MM.1S (cell line): ENCODE results near the gene PEX14.

Experiments used
- DNase-seq: peaks from one replicate; pipeline ENCODE4 v3.0.0-alpha.2; 2015
- H2AFZ ChIP-seq: fragments of 300-600 bp; sonication (generic); 2 replicates; pipeline ENCODE4 v1.6.0; 2016; ENCODE audit warnings: antibody characterized with exemption, low read length
- H3F3A ChIP-seq: fragments of 300-600 bp; sonication (generic); 2 replicates; pipeline ENCODE4 v1.6.1; 2016; ENCODE audit warnings: mild to moderate bottlenecking, antibody characterized with exemption, low read length, moderate library complexity, mixed read lengths; ENCODE audit not compliant: insufficient read depth
- H3K27ac ChIP-seq: fragments of 300-600 bp; sonication (generic); 2 replicates; pipeline ENCODE4 v1.5.1; 2016; ENCODE audit warnings: mild to moderate bottlenecking, low read length
- H3K27me3 ChIP-seq: fragments of 300-600 bp; sonication (generic); replicated peaks from 2 replicates; pipeline ENCODE4 v1.6.0; 2016; ENCODE audit warnings: low read length; ENCODE audit not compliant: insufficient read depth
- H3K36me3 ChIP-seq: fragments of 300-600 bp; sonication (generic); replicated peaks from 2 replicates; pipeline ENCODE4 v1.6.1; 2016; ENCODE audit warnings: mild to moderate bottlenecking, low read length, mixed read lengths; ENCODE audit not compliant: insufficient read depth
- H3K4me1 ChIP-seq: fragments of 300-600 bp; sonication (generic); 2 replicates; pipeline ENCODE4 v1.6.1; 2016; ENCODE audit warnings: low read length, mixed read lengths
- H3K4me2 ChIP-seq: fragments of 300-600 bp; sonication (generic); 2 replicates; pipeline ENCODE4 v1.6.0; 2016; ENCODE audit warnings: low read depth, low read length
- H3K4me3 ChIP-seq: fragments of 300-600 bp; sonication (generic); 2 replicates; pipeline ENCODE4 v1.5.1; 2016; ENCODE audit warnings: low read length, mixed read lengths
- H3K79me2 ChIP-seq: fragments of 300-600 bp; sonication (generic); 2 replicates; pipeline ENCODE4 v1.6.1; 2016; ENCODE audit warnings: mixed run types, low read length, mixed read lengths
- H3K9ac ChIP-seq: fragments of 300-600 bp; sonication (generic); 2 replicates; pipeline ENCODE4 v1.6.1; 2016; ENCODE audit warnings: low read length, mixed read lengths
- H3K9me2 ChIP-seq: fragments of 300-600 bp; sonication (generic); replicated peaks from 2 replicates; pipeline ENCODE4 v1.6.1; 2016; ENCODE audit warnings: mild to moderate bottlenecking, low read length, mixed read lengths; ENCODE audit not compliant: insufficient read depth
- H3K9me3 ChIP-seq: fragments of 300-600 bp; sonication (generic); replicated peaks from 2 replicates; pipeline ENCODE4 v1.6.1; 2016; ENCODE audit warnings: mild to moderate bottlenecking, low read length, mixed read lengths; ENCODE audit not compliant: insufficient read depth
- H4K20me1 ChIP-seq: fragments of 300-600 bp; sonication (generic); 2 replicates; pipeline ENCODE4 v1.6.1; 2016; ENCODE audit warnings: mild to moderate bottlenecking, low read length, moderate library complexity, mixed read lengths; ENCODE audit not compliant: insufficient read depth
- CTCF ChIP-seq: fragments of 300-600 bp; sonication (generic); IDR thresholded peaks from 2 replicates; pipeline ENCODE4 v1.5.1; 2016; ENCODE audit warnings: antibody characterized with exemption, low read length, mixed read lengths
- EZH2 ChIP-seq: fragments of 300-600 bp; sonication (generic); optimal IDR thresholded peaks from 2 replicates; pipeline ENCODE3; 2017; ENCODE audit warnings: low read depth, mild to moderate bottlenecking, antibody characterized with exemption, low read length, mixed read lengths
- EZH2phosphoT487 ChIP-seq: fragments of 300-600 bp; sonication (generic); IDR thresholded peaks from 2 replicates; pipeline ENCODE4 v1.6.1; 2018; ENCODE audit warnings: antibody characterized with exemption, low read length

The PEX14 gene

DNA sequence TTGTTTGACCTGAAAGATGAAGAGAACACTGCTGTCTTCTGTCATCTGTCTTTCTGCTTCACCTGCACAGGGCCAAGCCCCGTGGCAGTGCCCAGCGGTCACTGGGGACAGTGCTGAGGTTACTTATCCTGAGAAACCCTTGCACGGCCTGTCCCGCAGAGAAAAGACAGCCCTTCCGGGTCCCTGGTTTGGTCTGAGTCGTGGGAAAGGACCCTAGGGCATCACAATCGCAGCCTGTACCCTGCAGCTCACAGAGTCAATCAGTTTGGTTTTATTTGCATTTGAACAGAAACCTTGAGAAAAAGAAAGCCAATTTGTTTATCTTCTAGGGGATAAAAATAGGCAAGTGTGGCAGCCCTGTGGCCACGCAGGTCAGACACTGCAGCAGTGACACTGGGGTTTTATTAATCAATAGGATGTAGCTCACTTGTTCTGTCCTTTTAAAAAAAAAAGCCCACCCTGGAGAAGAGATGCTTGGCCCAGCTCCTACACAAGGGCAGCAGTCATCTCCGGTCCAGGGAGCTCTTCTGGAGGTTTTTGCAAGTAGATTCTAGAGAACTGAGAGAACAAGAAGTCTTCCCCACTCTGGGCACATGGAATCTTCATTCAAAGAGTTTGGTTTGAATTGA, 120.0 kb downstream of the PEX14 start:
- no peak overlapping the region for H3K4me3 ChIP-seq

DNA sequence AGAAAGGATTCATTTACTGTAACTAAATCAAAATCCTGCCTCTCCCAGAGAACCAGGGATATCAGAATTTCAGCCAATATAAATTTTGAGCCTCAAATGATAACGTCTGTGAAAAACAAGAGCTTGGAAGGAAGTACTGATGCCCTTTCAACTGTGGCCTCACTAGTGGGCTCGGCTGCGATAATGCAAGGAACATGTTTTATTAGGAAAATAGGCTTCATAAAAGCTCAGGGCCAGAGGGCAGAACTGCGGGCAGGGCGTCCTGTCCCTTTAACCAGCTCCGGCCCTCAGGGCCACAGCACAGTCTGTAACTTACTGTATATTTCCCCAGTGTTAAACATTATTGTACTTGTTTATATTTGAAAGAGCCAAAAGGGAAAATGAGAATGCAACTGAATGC, 122.0 kb downstream of the PEX14 start:
- Histone ChIP-seq H2AFZ (no peak overlapping the region), H3K4me3 (no peak overlapping the region), H3K79me2 (no peaks in the 10 kb centered on the region), H3K9me2 (no peaks in the 10 kb centered on the region), H3K27me3 (no peaks in the 10 kb centered on the region), H3K4me1 (no peaks in the 10 kb centered on the region), H3K36me3 (no peaks in the 10 kb centered on the region), H3K27ac (no peak overlapping the region), H3F3A (no peaks in the 10 kb centered on the region), H3K4me2 (no peak overlapping the region), H3K9me3 (no peaks in the 10 kb centered on the region), H4K20me1 (no peaks in the 10 kb centered on the region), H3K9ac (no peak overlapping the region)
- DNase-seq, result no peak
- TF ChIP-seq EZH2phosphoT487 (no peak), CTCF (no peak), EZH2 (no peak)

More for the DNA sequence above, 120.0 kb downstream of the PEX14 start:
- TF ChIP-seq EZH2 (no peak), EZH2phosphoT487 (no peak), CTCF (no peak)
- DNase-seq, result no peak
- Histone ChIP-seq H3K27me3 (no peaks in the 10 kb centered on the region), H3K4me1 (no peaks in the 10 kb centered on the region), H3K36me3 (no peaks in the 10 kb centered on the region), H3K9me3 (no peaks in the 10 kb centered on the region), H2AFZ (no peak overlapping the region), H3K4me2 (no peak overlapping the region), H4K20me1 (no peaks in the 10 kb centered on the region), H3K9me2 (no peaks in the 10 kb centered on the region), H3K9ac (no peak overlapping the region), H3K79me2 (no peaks in the 10 kb centered on the region), H3F3A (no peaks in the 10 kb centered on the region), H3K27ac (no peak overlapping the region)

- TF ChIP-seq EZH2phosphoT487 (no peak), EZH2 (no peak), CTCF (no peak)
- no peak overlapping the region for H3K9ac ChIP-seq
Observed at GRCh38 chr1:10597492-10598388, 123.0 kb downstream of the PEX14 start.

More at GRCh38 chr1:10597492-10598388, 123.0 kb downstream of the PEX14 start:
- DNase-seq, result no peak
- H3K4me2 ChIP-seq, result no peak overlapping the region
- no peaks in the 10 kb centered on the region for H3K27me3 ChIP-seq
- no peaks in the 10 kb centered on the region for H4K20me1 ChIP-seq
- H3K9me3 ChIP-seq, result no peaks in the 10 kb centered on the region
- no peak overlapping the region for H3K4me3 ChIP-seq
- H3K36me3 ChIP-seq, result no peaks in the 10 kb centered on the region
- no peaks in the 10 kb centered on the region for H3K9me2 ChIP-seq
- no peaks in the 10 kb centered on the region for H3K4me1 ChIP-seq
- H3F3A ChIP-seq, result no peaks in the 10 kb centered on the region
- H3K79me2 ChIP-seq, result no peaks in the 10 kb centered on the region
- no peak overlapping the region for H2AFZ ChIP-seq
- no peak overlapping the region for H3K27ac ChIP-seq
